Measurements from ENCODE around the gene HIRIP3. TPM values are rescaled to one million over a fixed set of nuclear protein-coding genes. Genes with fewer than 3 reads are reported as not detected.

HIRIP3 gene
- polyA plus RNA-seq, 1 donor (not counting 4 experiments of a cell fraction or from before 2014, with no cell fraction given): 4.1 TPM

DNA sequence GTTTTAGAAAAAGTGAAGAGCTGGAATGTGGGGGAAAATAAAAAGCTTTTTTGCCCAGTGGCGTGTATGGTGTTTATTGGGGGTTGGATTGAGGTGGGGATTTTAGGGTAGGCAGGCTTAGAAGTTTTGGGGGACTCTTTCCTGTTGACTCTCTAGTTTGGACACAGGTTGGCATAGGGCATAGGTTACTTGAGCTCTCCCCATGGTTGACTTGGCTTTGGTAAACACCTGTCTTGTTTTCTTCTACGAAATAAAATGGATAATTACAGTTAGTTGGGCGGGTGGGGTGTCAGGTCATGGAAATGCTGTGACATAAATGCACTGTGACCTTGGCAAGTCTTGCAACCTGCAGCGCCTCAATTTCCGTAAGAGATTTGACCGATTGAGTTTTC lies 22.4 kb downstream of the HIRIP3 start:
- Histone ChIP-seq H3K4me1 (ENCODE audit: control insufficient read depth, extremely low read depth, insufficient read depth, low read length) (peaks cover 18% of the 10 kb centered on the region), H4K20me1 (ENCODE audit: control insufficient read depth, extremely low read depth, insufficient read depth, low read length) (peaks cover 22% of the 10 kb centered on the region), H3K79me2 (ENCODE audit: control insufficient read depth, insufficient read depth, low read length) (peaks cover 41% of the 10 kb centered on the region), H3K9me3 (ENCODE audit: control insufficient read depth, low read depth, low read length) (no peaks in the 10 kb centered on the region), H3K9ac (ENCODE audit: control insufficient read depth, extremely low read depth, insufficient read depth, low read length) (no peak overlapping the region), H3K4me3 (ENCODE audit: control insufficient read depth in 2 of 3, extremely low read depth in 1 of 3, insufficient read depth in 2 of 3, low read depth in 1 of 3, low read length in 3 of 3) (peak overlapping the region in 1 of 3 experiments; percentile 90), H3K27me3 (ENCODE audit: control insufficient read depth, extremely low read depth, insufficient read depth, low read length) (no peaks in the 10 kb centered on the region), H3K4me2 (ENCODE audit: control insufficient read depth, extremely low read depth, insufficient read depth, low read depth, low read length) (peak overlapping the region; percentile 38), H3K9me1 (ENCODE audit: control insufficient read depth, extremely low read depth, insufficient read depth, low read length) (peaks cover 5% of the 10 kb centered on the region), H3K27ac (ENCODE audit: control insufficient read depth, insufficient read depth, low read length) (no peak overlapping the region), H2AFZ (ENCODE audit: control insufficient read depth, low read length) (peak overlapping the region; percentile 27), H3K36me3 (ENCODE audit: control insufficient read depth in 2 of 2, extremely low read depth in 1 of 2, insufficient read depth in 2 of 2, low read length in 2 of 2) (peaks cover 9 to 16% of the 10 kb centered on the region in 2 experiments)
- dilution Hi-C loops (cut with MboI; ENCODE audit: extremely low pct_ligation_motif_present, low sequenced_read_pairs): no loop called here
- FAIRE-seq (no peak), DNase-seq (ENCODE audit: low read depth, low spot score) (no peak)
- TF ChIP-seq, protein P1, sequence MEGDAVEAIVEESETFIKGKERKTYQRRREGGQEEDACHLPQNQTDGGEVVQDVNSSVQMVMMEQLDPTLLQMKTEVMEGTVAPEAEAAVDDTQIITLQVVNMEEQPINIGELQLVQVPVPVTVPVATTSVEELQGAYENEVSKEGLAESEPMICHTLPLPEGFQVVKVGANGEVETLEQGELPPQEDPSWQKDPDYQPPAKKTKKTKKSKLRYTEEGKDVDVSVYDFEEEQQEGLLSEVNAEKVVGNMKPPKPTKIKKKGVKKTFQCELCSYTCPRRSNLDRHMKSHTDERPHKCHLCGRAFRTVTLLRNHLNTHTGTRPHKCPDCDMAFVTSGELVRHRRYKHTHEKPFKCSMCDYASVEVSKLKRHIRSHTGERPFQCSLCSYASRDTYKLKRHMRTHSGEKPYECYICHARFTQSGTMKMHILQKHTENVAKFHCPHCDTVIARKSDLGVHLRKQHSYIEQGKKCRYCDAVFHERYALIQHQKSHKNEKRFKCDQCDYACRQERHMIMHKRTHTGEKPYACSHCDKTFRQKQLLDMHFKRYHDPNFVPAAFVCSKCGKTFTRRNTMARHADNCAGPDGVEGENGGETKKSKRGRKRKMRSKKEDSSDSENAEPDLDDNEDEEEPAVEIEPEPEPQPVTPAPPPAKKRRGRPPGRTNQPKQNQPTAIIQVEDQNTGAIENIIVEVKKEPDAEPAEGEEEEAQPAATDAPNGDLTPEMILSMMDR (optimal IDR thresholded peaks at IDR 0.05 in 1 of 3, IDR thresholded peaks at IDR 0.05 in 1 of 3, conservative IDR thresholded peaks at IDR 0.05 in 1 of 3; ENCODE audit: extremely low read depth in 1 of 3, insufficient read depth in 2 of 3, low read length in 3 of 3): no peak
- no peak for TF ChIP-seq EZH2 (IDR thresholded peaks at IDR 0.05; ENCODE audit: low read length)

DNA sequence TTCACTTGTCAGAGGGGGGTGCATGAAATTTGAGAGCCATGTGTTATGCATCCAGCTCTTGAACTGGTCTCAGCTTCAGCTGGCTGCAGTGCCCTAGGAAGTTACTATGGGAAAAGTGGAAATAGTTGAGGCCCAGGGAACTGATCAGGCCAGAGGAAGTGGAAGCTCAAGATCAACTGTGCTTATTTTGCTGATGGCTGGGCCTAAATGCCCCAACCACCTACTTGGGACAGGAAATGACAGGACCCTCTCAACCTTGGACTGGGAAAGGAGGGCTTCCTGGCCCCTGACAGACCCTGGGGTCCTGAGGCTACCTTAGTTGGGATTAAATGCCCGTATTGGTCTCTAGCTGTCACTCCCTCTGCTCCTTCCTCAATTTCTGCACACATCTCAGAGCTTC lies 22.9 kb downstream of the HIRIP3 start:
- Histone ChIP-seq H3K4me1 (ENCODE audit: control insufficient read depth, extremely low read depth, insufficient read depth, low read length) (peaks cover 18% of the 10 kb centered on the region), H3K27me3 (ENCODE audit: control insufficient read depth, extremely low read depth, insufficient read depth, low read length) (no peaks in the 10 kb centered on the region), H3K79me2 (ENCODE audit: control insufficient read depth, insufficient read depth, low read length) (peaks cover 37% of the 10 kb centered on the region), H3K27ac (ENCODE audit: control insufficient read depth, insufficient read depth, low read length) (no peak overlapping the region), H3K9me1 (ENCODE audit: control insufficient read depth, extremely low read depth, insufficient read depth, low read length) (peaks cover 7% of the 10 kb centered on the region), H3K9me3 (ENCODE audit: control insufficient read depth, low read depth, low read length) (no peaks in the 10 kb centered on the region), H3K4me3 (ENCODE audit: control insufficient read depth in 2 of 3, extremely low read depth in 1 of 3, insufficient read depth in 2 of 3, low read depth in 1 of 3, low read length in 3 of 3) (no peak overlapping the region), H3K9ac (ENCODE audit: control insufficient read depth, extremely low read depth, insufficient read depth, low read length) (no peak overlapping the region), H4K20me1 (ENCODE audit: control insufficient read depth, extremely low read depth, insufficient read depth, low read length) (peaks cover 19% of the 10 kb centered on the region), H3K4me2 (ENCODE audit: control insufficient read depth, extremely low read depth, insufficient read depth, low read depth, low read length) (no peak overlapping the region), H3K36me3 (ENCODE audit: control insufficient read depth in 2 of 2, extremely low read depth in 1 of 2, insufficient read depth in 2 of 2, low read length in 2 of 2) (peaks cover 7 to 13% of the 10 kb centered on the region in 2 experiments), H2AFZ (ENCODE audit: control insufficient read depth, low read length) (no peak overlapping the region)
- dilution Hi-C loops (cut with MboI; ENCODE audit: extremely low pct_ligation_motif_present, low sequenced_read_pairs): no loop called here
- DNase-seq (ENCODE audit: low read depth, low spot score) (no peak), FAIRE-seq (no peak)
- TF ChIP-seq, protein P1 (optimal IDR thresholded peaks at IDR 0.05 in 1 of 3, IDR thresholded peaks at IDR 0.05 in 1 of 3, conservative IDR thresholded peaks at IDR 0.05 in 1 of 3; ENCODE audit: extremely low read depth in 1 of 3, insufficient read depth in 2 of 3, low read length in 3 of 3): no peak
- no peak for TF ChIP-seq EZH2 (IDR thresholded peaks at IDR 0.05; ENCODE audit: low read length)
